ENCODE results near the gene LRRIQ3. TPM values are rescaled to one million over a fixed set of nuclear protein-coding genes. Genes with fewer than 3 reads are reported as not detected.

The LRRIQ3 gene
- total and polyA plus RNA-seq, 2 of the 13 experiments (the other 11 are each of a cell fraction or from before 2014, with no cell fraction given): 1.1 to 1.3 TPM

DNA sequence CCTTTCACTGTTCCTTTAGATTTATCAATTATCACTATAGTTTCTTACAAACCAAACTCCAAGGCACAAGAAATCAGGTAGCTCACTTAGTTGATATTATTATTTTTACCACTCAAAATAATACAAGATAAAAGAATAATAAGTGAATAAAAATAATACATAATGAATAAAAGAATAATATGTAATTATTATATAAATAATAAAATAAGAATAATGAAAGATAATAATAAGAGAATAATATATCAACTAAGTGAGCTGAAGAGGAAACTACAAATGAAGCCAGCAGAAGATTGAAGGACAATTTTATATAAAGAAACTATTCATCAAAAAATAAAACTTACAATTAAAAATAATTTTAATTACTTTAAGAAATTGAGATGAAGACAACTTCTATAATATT lies 90.6 kb downstream of the LRRIQ3 start:
- intact Hi-C loops (cut with micrococcal nuclease; ENCODE audit: unreplicated experiment): no loop called here
- POLR2A ChIA-PET: no interaction called here
- in situ Hi-C loops (cut with HindIII; ENCODE audit: extremely low pct_ligation_motif_present, low pct_unique_long_range_greater_than_20kb): no loop called here
- H3K4me3 ChIP-seq (replicated peaks in 1 of 3; ENCODE audit: insufficient read depth in 1 of 3, low read depth in 2 of 3, low read length in 3 of 3): no peak overlapping the region
- no peak overlapping the region for H3K4me2 ChIP-seq (ENCODE audit: low read depth, low read length)
- H3K79me2 ChIP-seq (ENCODE audit: insufficient read depth, low read length): no peaks in the 10 kb centered on the region
- no peak overlapping the region for H2AFZ ChIP-seq (ENCODE audit: low read length)
- H3K4me1 ChIP-seq (ENCODE audit: insufficient read depth, low read length): no peaks in the 10 kb centered on the region
- no peak overlapping the region for H3K27ac ChIP-seq (ENCODE audit: extremely low read length, insufficient read depth, low read length)
- TF ChIP-seq ZNF382 (CRISPR knock-in tag; IDR thresholded peaks at IDR 0.05; ENCODE audit: borderline replicate concordance) (no peak), CENPT (CRISPR knock-in tag; IDR thresholded peaks at IDR 0.05; ENCODE audit: low read depth) (no peak), IRX3 (CRISPR knock-in tag; IDR thresholded peaks at IDR 0.05; ENCODE audit: borderline replicate concordance, low read depth) (no peak), TBL1XR1 (IDR thresholded peaks at IDR 0.05; ENCODE audit: borderline replicate concordance, low read length, partially characterized antibody) (no peak), AKAP8 (CRISPR knock-in tag; IDR thresholded peaks at IDR 0.05) (no peak), MZF1 (CRISPR knock-in tag; IDR thresholded peaks at IDR 0.05; ENCODE audit: borderline replicate concordance) (no peak), KDM1A (CRISPR knock-in tag; IDR thresholded peaks at IDR 0.05) (no peak), POLR2AphosphoS5 (IDR thresholded peaks at IDR 0.05; ENCODE audit: low read depth, low read length) (no peak), NFIB (CRISPR knock-in tag; IDR thresholded peaks at IDR 0.05; ENCODE audit: borderline replicate concordance) (no peak), ZNF552 (CRISPR knock-in tag; IDR thresholded peaks at IDR 0.05; ENCODE audit: borderline replicate concordance) (no peak), ZNF772 (CRISPR knock-in tag; IDR thresholded peaks at IDR 0.05) (no peak)
- TF ChIP-seq, protein P1, sequence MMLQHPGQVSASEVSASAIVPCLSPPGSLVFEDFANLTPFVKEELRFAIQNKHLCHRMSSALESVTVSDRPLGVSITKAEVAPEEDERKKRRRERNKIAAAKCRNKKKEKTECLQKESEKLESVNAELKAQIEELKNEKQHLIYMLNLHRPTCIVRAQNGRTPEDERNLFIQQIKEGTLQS (CRISPR knock-in tag; IDR thresholded peaks at IDR 0.05): no peak
- TF ChIP-seq, protein P2, sequence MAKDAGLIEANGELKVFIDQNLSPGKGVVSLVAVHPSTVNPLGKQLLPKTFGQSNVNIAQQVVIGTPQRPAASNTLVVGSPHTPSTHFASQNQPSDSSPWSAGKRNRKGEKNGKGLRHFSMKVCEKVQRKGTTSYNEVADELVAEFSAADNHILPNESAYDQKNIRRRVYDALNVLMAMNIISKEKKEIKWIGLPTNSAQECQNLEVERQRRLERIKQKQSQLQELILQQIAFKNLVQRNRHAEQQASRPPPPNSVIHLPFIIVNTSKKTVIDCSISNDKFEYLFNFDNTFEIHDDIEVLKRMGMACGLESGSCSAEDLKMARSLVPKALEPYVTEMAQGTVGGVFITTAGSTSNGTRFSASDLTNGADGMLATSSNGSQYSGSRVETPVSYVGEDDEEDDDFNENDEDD (CRISPR knock-in tag; IDR thresholded peaks at IDR 0.05; ENCODE audit: borderline replicate concordance): no peak
- TF ChIP-seq, protein P3, sequence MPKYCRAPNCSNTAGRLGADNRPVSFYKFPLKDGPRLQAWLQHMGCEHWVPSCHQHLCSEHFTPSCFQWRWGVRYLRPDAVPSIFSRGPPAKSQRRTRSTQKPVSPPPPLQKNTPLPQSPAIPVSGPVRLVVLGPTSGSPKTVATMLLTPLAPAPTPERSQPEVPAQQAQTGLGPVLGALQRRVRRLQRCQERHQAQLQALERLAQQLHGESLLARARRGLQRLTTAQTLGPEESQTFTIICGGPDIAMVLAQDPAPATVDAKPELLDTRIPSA (CRISPR knock-in tag; IDR thresholded peaks at IDR 0.05; ENCODE audit: borderline replicate concordance): no peak
- TF ChIP-seq, protein P4, sequence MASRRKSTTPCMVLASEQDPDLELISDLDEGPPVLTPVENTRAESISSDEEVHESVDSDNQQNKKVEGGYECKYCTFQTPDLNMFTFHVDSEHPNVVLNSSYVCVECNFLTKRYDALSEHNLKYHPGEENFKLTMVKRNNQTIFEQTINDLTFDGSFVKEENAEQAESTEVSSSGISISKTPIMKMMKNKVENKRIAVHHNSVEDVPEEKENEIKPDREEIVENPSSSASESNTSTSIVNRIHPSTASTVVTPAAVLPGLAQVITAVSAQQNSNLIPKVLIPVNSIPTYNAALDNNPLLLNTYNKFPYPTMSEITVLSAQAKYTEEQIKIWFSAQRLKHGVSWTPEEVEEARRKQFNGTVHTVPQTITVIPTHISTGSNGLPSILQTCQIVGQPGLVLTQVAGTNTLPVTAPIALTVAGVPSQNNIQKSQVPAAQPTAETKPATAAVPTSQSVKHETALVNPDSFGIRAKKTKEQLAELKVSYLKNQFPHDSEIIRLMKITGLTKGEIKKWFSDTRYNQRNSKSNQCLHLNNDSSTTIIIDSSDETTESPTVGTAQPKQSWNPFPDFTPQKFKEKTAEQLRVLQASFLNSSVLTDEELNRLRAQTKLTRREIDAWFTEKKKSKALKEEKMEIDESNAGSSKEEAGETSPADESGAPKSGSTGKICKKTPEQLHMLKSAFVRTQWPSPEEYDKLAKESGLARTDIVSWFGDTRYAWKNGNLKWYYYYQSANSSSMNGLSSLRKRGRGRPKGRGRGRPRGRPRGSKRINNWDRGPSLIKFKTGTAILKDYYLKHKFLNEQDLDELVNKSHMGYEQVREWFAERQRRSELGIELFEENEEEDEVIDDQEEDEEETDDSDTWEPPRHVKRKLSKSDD (CRISPR knock-in tag; IDR thresholded peaks at IDR 0.05; ENCODE audit: low read depth): no peak
- TF ChIP-seq, protein P5, sequence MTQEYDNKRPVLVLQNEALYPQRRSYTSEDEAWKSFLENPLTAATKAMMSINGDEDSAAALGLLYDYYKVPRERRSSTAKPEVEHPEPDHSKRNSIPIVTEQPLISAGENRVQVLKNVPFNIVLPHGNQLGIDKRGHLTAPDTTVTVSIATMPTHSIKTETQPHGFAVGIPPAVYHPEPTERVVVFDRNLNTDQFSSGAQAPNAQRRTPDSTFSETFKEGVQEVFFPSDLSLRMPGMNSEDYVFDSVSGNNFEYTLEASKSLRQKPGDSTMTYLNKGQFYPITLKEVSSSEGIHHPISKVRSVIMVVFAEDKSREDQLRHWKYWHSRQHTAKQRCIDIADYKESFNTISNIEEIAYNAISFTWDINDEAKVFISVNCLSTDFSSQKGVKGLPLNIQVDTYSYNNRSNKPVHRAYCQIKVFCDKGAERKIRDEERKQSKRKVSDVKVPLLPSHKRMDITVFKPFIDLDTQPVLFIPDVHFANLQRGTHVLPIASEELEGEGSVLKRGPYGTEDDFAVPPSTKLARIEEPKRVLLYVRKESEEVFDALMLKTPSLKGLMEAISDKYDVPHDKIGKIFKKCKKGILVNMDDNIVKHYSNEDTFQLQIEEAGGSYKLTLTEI (CRISPR knock-in tag; conservative IDR thresholded peaks at IDR 0.05): no peak
- no peaks in the 10 kb centered on the region for H3K36me3 ChIP-seq (replicated peaks in 1 of 2; ENCODE audit: control insufficient read depth in 1 of 2, insufficient read depth in 2 of 2, low read length in 2 of 2)
- CTCF ChIA-PET (ENCODE audit: low intra/inter-chr PET ratio, low total read pairs): no interaction called here
- no TSS peak for BruUV-seq (replicated peaks)
- no peaks in the 10 kb centered on the region; the same call in 1 of the 2 replicates for H3K9me3 ChIP-seq (ENCODE audit: low read length)
- FAIRE-seq (no peak), DNase-seq (ENCODE audit: low spot score) (no peak), ATAC-seq (no peak)
- H4K20me1 ChIP-seq (ENCODE audit: insufficient read depth, low read length): no peaks in the 10 kb centered on the region
- H3K9ac ChIP-seq (ENCODE audit: insufficient read depth, low read depth, low read length): no peak overlapping the region
- no peaks in the 10 kb centered on the region; a peak in 1 of 5 replicates for H3K27me3 ChIP-seq (ENCODE audit: control insufficient read depth in 1 of 2, insufficient read depth in 2 of 2, low read length in 2 of 2)
